Measurements from ENCODE around the gene ZMYM2. TPM values are rescaled to one million over a fixed set of nuclear protein-coding genes. Genes with fewer than 3 reads are reported as not detected.
A peak's percentile ranks its signal among the peaks of the same experiment; 100 is the strongest.

Gene ZMYM2
- total and polyA plus RNA-seq, 4 donors = 14.0 to 212 (median 38.5) TPM

- H3K9ac ChIP-seq (ENCODE audit: insufficient read depth in 1 of 2, low read length in 2 of 2) = no peak overlapping the region
- no peak overlapping the region for H3K4me3 ChIP-seq
- peaks cover 0 to 7% (median under 1%) of the 10 kb centered on the region in 5 donors for H3K4me1 ChIP-seq (ENCODE audit: control insufficient read depth in 5 of 5, insufficient read depth in 5 of 5, low read length in 5 of 5)
- no peaks in the 10 kb centered on the region for H3K36me3 ChIP-seq (ENCODE audit: control insufficient read depth in 4 of 4, insufficient read depth in 4 of 4, low read length in 4 of 4)
- H3K27me3 ChIP-seq (ENCODE audit: control insufficient read depth in 3 of 3, insufficient read depth in 3 of 3, low read length in 2 of 3) = peaks cover 0 to 37% (median 36%) of the 10 kb centered on the region in 3 donors
- no peak for TF ChIP-seq CTCF (IDR thresholded peaks at IDR 0.05; ENCODE audit: control extremely low read depth, extremely low read depth)
- DNase-seq (peak in 1 of 3 donors; percentile 42), ATAC-seq (ENCODE audit: insufficient read depth, low FRiP score) (peak; percentile 58)
- H3K27ac ChIP-seq (ENCODE audit: low read depth in 1 of 2, low read length in 1 of 2) = no peak overlapping the region
- WGBS, 2 donors = 25 to 33% methylated on average over 56 of the region's 56 CpGs
- H3K9me3 ChIP-seq (ENCODE audit: control insufficient read depth in 4 of 4, insufficient read depth in 3 of 4, low read length in 3 of 4) = no peaks in the 10 kb centered on the region
These were observed 178.5 kb downstream of the ZMYM2 start for GRCh38 chr13:20136781-20137703.

GRCh38 chr13:20137875-20138274 is 179.3 kb downstream of the ZMYM2 start:
- Histone ChIP-seq H3K4me1 (ENCODE audit: control insufficient read depth in 5 of 5, insufficient read depth in 5 of 5, low read length in 5 of 5) (peaks cover 0 to 10% (median 3%) of the 10 kb centered on the region in 5 donors), H3K27me3 (ENCODE audit: control insufficient read depth in 3 of 3, insufficient read depth in 3 of 3, low read length in 2 of 3) (peaks cover 0 to 41% (median 40%) of the 10 kb centered on the region in 3 donors), H3K27ac (ENCODE audit: low read depth in 1 of 2, low read length in 1 of 2) (no peak overlapping the region), H3K9me3 (ENCODE audit: control insufficient read depth in 4 of 4, insufficient read depth in 3 of 4, low read length in 3 of 4) (peaks cover 0 to 3% (median 0%) of the 10 kb centered on the region in 4 donors), H3K36me3 (ENCODE audit: control insufficient read depth in 4 of 4, insufficient read depth in 4 of 4, low read length in 4 of 4) (no peaks in the 10 kb centered on the region), H3K9ac (ENCODE audit: insufficient read depth in 1 of 2, low read length in 2 of 2) (no peak overlapping the region), H3K4me3 (no peak overlapping the region)
- ATAC-seq (ENCODE audit: insufficient read depth, low FRiP score) = no peak
- no peak for TF ChIP-seq CTCF (IDR thresholded peaks at IDR 0.05; ENCODE audit: control extremely low read depth, extremely low read depth)
- 73 to 78% methylated on average over 2 of the region's 2 CpGs for WGBS, 2 donors
- no peak for DNase-seq

GRCh38 chr13:20140487-20140886 is 182.0 kb downstream of the ZMYM2 start:
- WGBS, 2 donors = 63 to 81% methylated on average over 4 of the region's 4 CpGs
- no peak for ATAC-seq (ENCODE audit: insufficient read depth, low FRiP score)
- TF ChIP-seq CTCF (IDR thresholded peaks at IDR 0.05; ENCODE audit: control extremely low read depth, extremely low read depth) = no peak
- H3K4me3 ChIP-seq = no peak overlapping the region
- peak overlapping the region in 1 of 2 donors; percentile 67 for H3K27ac ChIP-seq (ENCODE audit: low read depth in 1 of 2, low read length in 1 of 2)
- H3K4me1 ChIP-seq (ENCODE audit: control insufficient read depth in 5 of 5, insufficient read depth in 5 of 5, low read length in 5 of 5) = peaks cover 0 to 10% (median 3%) of the 10 kb centered on the region in 5 donors
- H3K36me3 ChIP-seq (ENCODE audit: control insufficient read depth in 4 of 4, insufficient read depth in 4 of 4, low read length in 4 of 4) = no peaks in the 10 kb centered on the region
- H3K9me3 ChIP-seq (ENCODE audit: control insufficient read depth in 4 of 4, insufficient read depth in 3 of 4, low read length in 3 of 4) = peaks cover 0 to 5% (median 0%) of the 10 kb centered on the region in 4 donors
- peaks cover 0 to 46% (median 44%) of the 10 kb centered on the region in 3 donors for H3K27me3 ChIP-seq (ENCODE audit: control insufficient read depth in 3 of 3, insufficient read depth in 3 of 3, low read length in 2 of 3)
- H3K9ac ChIP-seq (ENCODE audit: insufficient read depth in 1 of 2, low read length in 2 of 2) = no peak overlapping the region
- DNase-seq = no peak

Other genes starting within 250 kb of the ZMYM2 start
- gene PSPC1, start 175.8 kb upstream of the ZMYM2 start, total RNA-seq = 100 to 1,000 TPM in 1 of 2 donors, 10 to 100 TPM in 1; 46.0 to 103 TPM
- 10 to 100 TPM; 23.5 to 33.3 TPM for gene PSPC1, start 175.8 kb upstream of the ZMYM2 start, polyA plus RNA-seq
- 10 to 100 TPM; 10.5 to 32.8 TPM for gene ZMYM5, start 95.1 kb upstream of the ZMYM2 start, total RNA-seq
- 1 to 10 TPM; 5.6 to 6.8 TPM for gene ZMYM5, start 95.1 kb upstream of the ZMYM2 start, polyA plus RNA-seq
- gene GJA3, start 202.3 kb downstream of the ZMYM2 start, total RNA-seq = under 1 TPM in 1 of 2 donors, not detected in 1; 0.31 TPM
- under 1 TPM; 0.02 to 0.03 TPM for gene GJA3, start 202.3 kb downstream of the ZMYM2 start, polyA plus RNA-seq
- gene GJB2, start 234.2 kb downstream of the ZMYM2 start, total RNA-seq = 1 to 10 TPM; 1.4 to 1.5 TPM
- gene GJB2, start 234.2 kb downstream of the ZMYM2 start, polyA plus RNA-seq = 1 to 10 TPM in 1 of 2 donors, under 1 TPM in 1; 0.71 to 7.2 TPM

Data from lung (tissue), 12 donors.